Measurements from ENCODE around the gene TAF11.
"Not testable (repeated sequence)": the region's sequence is repeated elsewhere in the genome, so short reads cannot be mapped to it uniquely, and the experiment has no call there.

The TAF11 gene

GRCh38 chr6:34887753-34888513 lies at the start of gene TAF11:
TAF11 (minus strand) TSS chr6:34888042; CDS start chr6:34887957, 85 bp downstream.
- Histone ChIP-seq H3K4me3 (ENCODE audit: low read depth in 1 of 2, low read length in 2 of 2) (peak within 1 kb of the TSS; percentile 97 to 100), H3K4me1 (ENCODE audit: control insufficient read depth in 1 of 2, insufficient read depth in 2 of 2, low read length in 2 of 2) (peaks cover 17 to 29% of the 10 kb centered on the region in 2 donors), H3K36me3 (ENCODE audit: control insufficient read depth in 1 of 2, insufficient read depth in 2 of 2, low read length in 2 of 2) (peaks cover 0 to 14% of the 10 kb centered on the region in 2 donors), H3K27ac (ENCODE audit: low read depth, low read length) (peak within 1 kb of the TSS; percentile 81), H3K9me3 (ENCODE audit: control insufficient read depth in 1 of 2, low read length in 2 of 2) (no peaks in the 10 kb centered on the region), H3K9ac (ENCODE audit: low read depth in 1 of 2, low read length in 2 of 2) (peak within 1 kb of the TSS; percentile 96 to 100), H3K27me3 (ENCODE audit: control insufficient read depth in 1 of 2, insufficient read depth in 2 of 2, low read length in 2 of 2) (no peaks in the 10 kb centered on the region)

GRCh38 chr6:34934516-34934915 lies 46.7 kb upstream of the TAF11 start:
- peaks cover 4 to 10% of the 10 kb centered on the region in 2 donors for H3K4me1 ChIP-seq (ENCODE audit: control insufficient read depth in 1 of 2, insufficient read depth in 2 of 2, low read length in 2 of 2)
- no peak overlapping the region for H3K4me3 ChIP-seq (ENCODE audit: low read depth in 1 of 2, low read length in 2 of 2)
- no peaks in the 10 kb centered on the region for H3K27me3 ChIP-seq (ENCODE audit: control insufficient read depth in 1 of 2, insufficient read depth in 2 of 2, low read length in 2 of 2)
- H3K27ac ChIP-seq (ENCODE audit: low read depth, low read length) = no peak overlapping the region
- H3K9ac ChIP-seq (ENCODE audit: low read depth in 1 of 2, low read length in 2 of 2) = no peak overlapping the region
- no peaks in the 10 kb centered on the region for H3K36me3 ChIP-seq (ENCODE audit: control insufficient read depth in 1 of 2, insufficient read depth in 2 of 2, low read length in 2 of 2)
- H3K9me3 ChIP-seq (ENCODE audit: control insufficient read depth in 1 of 2, low read length in 2 of 2) = no peaks in the 10 kb centered on the region

DNA sequence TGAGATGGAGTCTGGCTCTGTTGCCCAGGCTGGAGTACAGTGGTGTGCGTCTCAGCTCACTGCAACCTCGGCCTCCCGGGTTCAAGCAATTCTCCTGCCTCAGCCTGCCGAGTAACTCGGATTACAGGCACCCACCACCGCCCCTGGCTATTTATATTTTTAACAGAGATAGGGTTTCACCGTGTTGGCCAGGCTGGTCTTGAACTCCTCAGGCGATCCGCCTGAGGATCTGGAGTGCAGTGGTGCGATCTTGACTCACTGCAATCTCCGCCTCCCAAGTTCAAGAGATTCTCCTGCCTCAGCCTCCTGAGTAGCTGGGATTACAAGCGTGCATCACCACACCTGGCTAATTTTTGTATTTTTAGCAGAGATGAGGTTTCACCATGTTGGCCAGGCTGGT lies 44.4 kb upstream of the TAF11 start:
- not testable (repeated sequence) for H3K36me3 ChIP-seq (ENCODE audit: control insufficient read depth in 1 of 2, insufficient read depth in 2 of 2, low read length in 2 of 2); H3K27ac ChIP-seq (ENCODE audit: low read depth, low read length); H3K27me3 ChIP-seq (ENCODE audit: control insufficient read depth in 1 of 2, insufficient read depth in 2 of 2, low read length in 2 of 2); H3K4me3 ChIP-seq (ENCODE audit: low read depth in 1 of 2, low read length in 2 of 2); H3K9ac ChIP-seq (ENCODE audit: low read depth in 1 of 2, low read length in 2 of 2); H3K4me1 ChIP-seq (ENCODE audit: control insufficient read depth in 1 of 2, insufficient read depth in 2 of 2, low read length in 2 of 2); H3K9me3 ChIP-seq (ENCODE audit: control insufficient read depth in 1 of 2, low read length in 2 of 2)

- Histone ChIP-seq H3K4me3 (ENCODE audit: low read depth in 1 of 2, low read length in 2 of 2) (no peak overlapping the region), H3K36me3 (ENCODE audit: control insufficient read depth in 1 of 2, insufficient read depth in 2 of 2, low read length in 2 of 2) (no peaks in the 10 kb centered on the region), H3K27me3 (ENCODE audit: control insufficient read depth in 1 of 2, insufficient read depth in 2 of 2, low read length in 2 of 2) (no peaks in the 10 kb centered on the region), H3K9ac (ENCODE audit: low read depth in 1 of 2, low read length in 2 of 2) (no peak overlapping the region), H3K9me3 (ENCODE audit: control insufficient read depth in 1 of 2, low read length in 2 of 2) (no peaks in the 10 kb centered on the region), H3K4me1 (ENCODE audit: control insufficient read depth in 1 of 2, insufficient read depth in 2 of 2, low read length in 2 of 2) (peaks cover 4 to 10% of the 10 kb centered on the region in 2 donors), H3K27ac (ENCODE audit: low read depth, low read length) (no peak overlapping the region)
Measured at GRCh38 chr6:34930221-34930620, 42.4 kb upstream of the TAF11 start.

GRCh38 chr6:34929241-34929978 lies 41.6 kb upstream of the TAF11 start:
- Histone ChIP-seq H3K4me3 (ENCODE audit: low read depth in 1 of 2, low read length in 2 of 2) (no peak overlapping the region), H3K4me1 (ENCODE audit: control insufficient read depth in 1 of 2, insufficient read depth in 2 of 2, low read length in 2 of 2) (peaks cover 0 to 2% of the 10 kb centered on the region in 2 donors), H3K27me3 (ENCODE audit: control insufficient read depth in 1 of 2, insufficient read depth in 2 of 2, low read length in 2 of 2) (no peaks in the 10 kb centered on the region), H3K9ac (ENCODE audit: low read depth in 1 of 2, low read length in 2 of 2) (no peak overlapping the region), H3K27ac (ENCODE audit: low read depth, low read length) (no peak overlapping the region), H3K9me3 (ENCODE audit: control insufficient read depth in 1 of 2, low read length in 2 of 2) (no peaks in the 10 kb centered on the region), H3K36me3 (ENCODE audit: control insufficient read depth in 1 of 2, insufficient read depth in 2 of 2, low read length in 2 of 2) (no peaks in the 10 kb centered on the region)

- Histone ChIP-seq H3K9ac (ENCODE audit: low read depth in 1 of 2, low read length in 2 of 2) (no peak overlapping the region), H3K27ac (ENCODE audit: low read depth, low read length) (no peak overlapping the region), H3K4me3 (ENCODE audit: low read depth in 1 of 2, low read length in 2 of 2) (no peak overlapping the region), H3K27me3 (ENCODE audit: control insufficient read depth in 1 of 2, insufficient read depth in 2 of 2, low read length in 2 of 2) (no peaks in the 10 kb centered on the region), H3K9me3 (ENCODE audit: control insufficient read depth in 1 of 2, low read length in 2 of 2) (no peaks in the 10 kb centered on the region), H3K36me3 (ENCODE audit: control insufficient read depth in 1 of 2, insufficient read depth in 2 of 2, low read length in 2 of 2) (no peaks in the 10 kb centered on the region), H3K4me1 (ENCODE audit: control insufficient read depth in 1 of 2, insufficient read depth in 2 of 2, low read length in 2 of 2) (no peaks in the 10 kb centered on the region)
Measured at GRCh38 chr6:34928695-34929094, 40.9 kb upstream of the TAF11 start.

DNA sequence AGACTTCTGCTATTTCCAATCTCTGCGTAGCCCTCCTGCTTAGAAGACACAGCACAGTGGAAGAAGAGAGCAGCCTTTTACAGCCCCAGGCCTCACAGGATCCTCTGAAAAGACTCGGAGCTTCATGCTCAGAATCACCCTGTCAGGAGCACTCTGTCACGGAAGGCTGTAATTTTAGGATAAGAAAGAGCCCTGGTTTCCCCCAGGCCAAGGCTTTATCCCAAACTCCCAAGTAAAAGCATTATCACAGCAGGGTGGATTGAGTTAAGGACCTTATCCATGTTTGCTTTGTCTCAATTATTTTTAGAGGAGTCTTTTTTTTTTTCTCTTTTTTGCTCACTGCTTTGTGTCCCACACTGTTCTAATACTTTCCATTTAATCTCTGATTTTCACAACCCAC lies 40.4 kb upstream of the TAF11 start:
- Histone ChIP-seq H3K27me3 (ENCODE audit: control insufficient read depth in 1 of 2, insufficient read depth in 2 of 2, low read length in 2 of 2) (no peaks in the 10 kb centered on the region), H3K4me3 (ENCODE audit: low read depth in 1 of 2, low read length in 2 of 2) (no peak overlapping the region), H3K4me1 (ENCODE audit: control insufficient read depth in 1 of 2, insufficient read depth in 2 of 2, low read length in 2 of 2) (no peaks in the 10 kb centered on the region), H3K27ac (ENCODE audit: low read depth, low read length) (no peak overlapping the region), H3K9me3 (ENCODE audit: control insufficient read depth in 1 of 2, low read length in 2 of 2) (no peaks in the 10 kb centered on the region), H3K9ac (ENCODE audit: low read depth in 1 of 2, low read length in 2 of 2) (no peak overlapping the region), H3K36me3 (ENCODE audit: control insufficient read depth in 1 of 2, insufficient read depth in 2 of 2, low read length in 2 of 2) (no peaks in the 10 kb centered on the region)

DNA sequence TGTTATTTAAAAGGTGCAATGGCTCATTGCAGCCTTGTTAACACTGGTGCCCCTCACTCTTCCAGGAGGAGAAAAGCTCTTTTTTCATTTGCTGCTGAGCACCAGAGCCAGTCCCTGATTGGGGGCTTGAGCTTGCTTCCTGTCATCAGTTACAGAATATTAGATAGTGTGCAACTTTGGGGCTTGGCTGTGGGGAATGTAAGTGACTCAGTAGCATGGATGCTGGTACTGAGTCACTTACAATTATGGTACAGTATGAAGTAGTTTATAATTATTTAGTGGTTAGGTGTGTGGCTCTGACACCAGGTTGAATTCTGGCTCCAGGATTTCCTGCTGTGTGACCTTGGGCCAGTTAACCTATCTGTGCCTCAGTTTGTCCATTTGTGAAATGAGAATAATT lies 38.8 kb upstream of the TAF11 start:
- H3K4me1 ChIP-seq (ENCODE audit: control insufficient read depth in 1 of 2, insufficient read depth in 2 of 2, low read length in 2 of 2) = no peaks in the 10 kb centered on the region
- H3K9ac ChIP-seq (ENCODE audit: low read depth in 1 of 2, low read length in 2 of 2) = no peak overlapping the region
- no peak overlapping the region for H3K4me3 ChIP-seq (ENCODE audit: low read depth in 1 of 2, low read length in 2 of 2)
- no peaks in the 10 kb centered on the region for H3K36me3 ChIP-seq (ENCODE audit: control insufficient read depth in 1 of 2, insufficient read depth in 2 of 2, low read length in 2 of 2)
- H3K9me3 ChIP-seq (ENCODE audit: control insufficient read depth in 1 of 2, low read length in 2 of 2) = no peaks in the 10 kb centered on the region
- no peaks in the 10 kb centered on the region for H3K27me3 ChIP-seq (ENCODE audit: control insufficient read depth in 1 of 2, insufficient read depth in 2 of 2, low read length in 2 of 2)
- no peak overlapping the region for H3K27ac ChIP-seq (ENCODE audit: low read depth, low read length)

DNA sequence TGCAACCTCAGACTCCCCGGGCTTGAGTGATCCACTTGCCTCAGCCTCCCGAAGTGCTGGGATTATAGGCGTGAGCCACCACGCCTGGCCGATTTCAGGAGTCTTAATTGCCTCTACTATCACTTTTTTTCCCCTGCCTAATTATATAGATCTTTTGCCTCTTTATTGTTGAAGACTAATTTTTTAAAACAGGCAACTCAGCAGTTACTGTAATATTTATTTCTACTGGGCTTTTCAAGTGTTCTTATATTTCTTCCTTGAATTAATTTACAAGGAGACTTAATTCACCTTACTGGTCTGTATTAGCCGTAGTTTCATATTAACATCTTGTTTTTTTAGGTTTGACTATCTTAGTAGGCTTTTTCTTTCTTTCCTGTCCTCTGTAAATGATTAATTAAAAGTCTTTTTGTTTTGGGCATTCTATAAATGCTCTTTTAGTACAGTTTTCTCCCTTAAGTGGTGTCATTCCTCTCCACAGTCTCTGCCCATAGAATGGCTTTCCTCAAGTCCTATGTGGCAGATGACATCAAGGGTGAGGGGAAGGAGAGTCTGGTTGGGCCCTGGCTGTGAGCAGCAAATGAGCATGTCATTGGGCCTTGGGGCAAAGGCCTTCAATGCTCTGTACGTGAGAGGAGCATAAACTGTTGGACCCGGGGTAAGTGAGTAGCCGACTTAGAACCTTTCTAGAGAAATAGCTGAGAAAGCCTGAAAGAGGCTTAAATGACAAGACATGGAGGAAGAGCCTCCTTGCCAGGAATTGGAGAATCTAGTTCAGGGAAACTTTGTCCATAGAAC lies 37.2 kb upstream of the TAF11 start:
- H3K4me3 ChIP-seq (ENCODE audit: low read depth in 1 of 2, low read length in 2 of 2) = no peak overlapping the region
- no peaks in the 10 kb centered on the region for H3K27me3 ChIP-seq (ENCODE audit: control insufficient read depth in 1 of 2, insufficient read depth in 2 of 2, low read length in 2 of 2)
- H3K4me1 ChIP-seq (ENCODE audit: control insufficient read depth in 1 of 2, insufficient read depth in 2 of 2, low read length in 2 of 2) = no peaks in the 10 kb centered on the region
- no peaks in the 10 kb centered on the region for H3K9me3 ChIP-seq (ENCODE audit: control insufficient read depth in 1 of 2, low read length in 2 of 2)
- no peaks in the 10 kb centered on the region for H3K36me3 ChIP-seq (ENCODE audit: control insufficient read depth in 1 of 2, insufficient read depth in 2 of 2, low read length in 2 of 2)
- no peak overlapping the region for H3K27ac ChIP-seq (ENCODE audit: low read depth, low read length)
- H3K9ac ChIP-seq (ENCODE audit: low read depth in 1 of 2, low read length in 2 of 2) = no peak overlapping the region

DNA sequence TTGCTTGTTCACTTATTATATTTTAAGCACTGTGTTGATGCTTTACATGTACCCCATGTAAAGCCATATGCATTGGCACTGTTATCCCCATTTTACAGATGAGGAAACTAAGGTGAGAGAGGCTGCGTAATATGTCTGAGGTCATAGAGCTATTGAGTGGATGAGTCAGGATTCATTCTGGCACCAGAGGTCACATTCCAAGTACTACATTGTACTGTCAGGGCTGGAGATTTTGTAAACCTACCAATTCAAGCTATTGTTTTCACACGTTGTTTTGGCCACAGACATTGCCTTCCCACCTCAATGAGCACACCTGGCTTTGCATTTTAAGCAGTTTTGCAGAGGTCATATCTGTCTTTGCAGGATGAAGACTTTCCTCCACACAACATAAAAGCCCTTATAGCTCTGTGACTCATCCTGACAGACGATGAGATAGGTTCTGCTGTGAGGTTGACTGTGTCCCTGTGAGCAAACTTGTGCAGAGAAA lies 34.4 kb upstream of the TAF11 start:
- no peaks in the 10 kb centered on the region for H3K9me3 ChIP-seq (ENCODE audit: control insufficient read depth in 1 of 2, low read length in 2 of 2)
- H3K27ac ChIP-seq (ENCODE audit: low read depth, low read length) = no peak overlapping the region
- no peak overlapping the region for H3K9ac ChIP-seq (ENCODE audit: low read depth in 1 of 2, low read length in 2 of 2)
- H3K36me3 ChIP-seq (ENCODE audit: control insufficient read depth in 1 of 2, insufficient read depth in 2 of 2, low read length in 2 of 2) = no peaks in the 10 kb centered on the region
- H3K4me3 ChIP-seq (ENCODE audit: low read depth in 1 of 2, low read length in 2 of 2) = no peak overlapping the region
- no peaks in the 10 kb centered on the region for H3K27me3 ChIP-seq (ENCODE audit: control insufficient read depth in 1 of 2, insufficient read depth in 2 of 2, low read length in 2 of 2)
- H3K4me1 ChIP-seq (ENCODE audit: control insufficient read depth in 1 of 2, insufficient read depth in 2 of 2, low read length in 2 of 2) = no peaks in the 10 kb centered on the region

All from duodenal mucosa (tissue), 2 donors.